DMS153 treated with DMSO at 0.1 percent for 48 hours (cell line): ENCODE measurements around the gene SBF2.
A peak's percentile ranks its signal among the peaks of the same experiment; 100 is the strongest.
"Not testable (repeated sequence)": the region's sequence is repeated elsewhere in the genome, so short reads cannot be mapped to it uniquely, and the experiment has no call there.

Source experiments
- DNase-seq: peaks from one replicate; lab custom pipeline; 2025; ENCODE audit not compliant: unreplicated experiment; lab: John Stamatoyannopoulos, UW

SBF2 gene

GRCh38 chr11:10122326-10123197 is 171.5 kb downstream of the SBF2 start:
- DNase-seq: no peak

GRCh38 chr11:10118865-10119264 is 175.2 kb downstream of the SBF2 start:
- no peak for DNase-seq

- no peak for DNase-seq
These were observed 176.2 kb downstream of the SBF2 start for GRCh38 chr11:10117709-10118351.

DNA sequence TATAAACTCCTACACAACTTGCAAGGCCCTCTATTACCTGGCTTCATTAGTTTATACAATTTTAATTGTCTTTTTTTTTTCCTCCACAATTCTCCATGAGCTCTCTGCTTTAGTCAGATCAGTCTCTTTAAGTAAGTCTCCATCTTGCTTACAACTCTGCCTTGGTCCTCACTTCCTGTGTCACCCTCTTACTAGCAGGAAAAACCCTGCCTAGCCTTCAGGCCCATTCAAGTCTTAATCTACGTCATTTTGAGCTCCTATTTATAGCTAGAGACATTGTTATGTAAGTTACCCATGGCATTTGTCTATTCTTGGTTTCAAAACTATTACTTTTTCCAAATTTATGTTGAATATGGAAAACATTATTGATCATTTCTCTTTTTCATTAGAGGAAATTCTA is 177.4 kb downstream of the SBF2 start:
- no peak for DNase-seq

DNA sequence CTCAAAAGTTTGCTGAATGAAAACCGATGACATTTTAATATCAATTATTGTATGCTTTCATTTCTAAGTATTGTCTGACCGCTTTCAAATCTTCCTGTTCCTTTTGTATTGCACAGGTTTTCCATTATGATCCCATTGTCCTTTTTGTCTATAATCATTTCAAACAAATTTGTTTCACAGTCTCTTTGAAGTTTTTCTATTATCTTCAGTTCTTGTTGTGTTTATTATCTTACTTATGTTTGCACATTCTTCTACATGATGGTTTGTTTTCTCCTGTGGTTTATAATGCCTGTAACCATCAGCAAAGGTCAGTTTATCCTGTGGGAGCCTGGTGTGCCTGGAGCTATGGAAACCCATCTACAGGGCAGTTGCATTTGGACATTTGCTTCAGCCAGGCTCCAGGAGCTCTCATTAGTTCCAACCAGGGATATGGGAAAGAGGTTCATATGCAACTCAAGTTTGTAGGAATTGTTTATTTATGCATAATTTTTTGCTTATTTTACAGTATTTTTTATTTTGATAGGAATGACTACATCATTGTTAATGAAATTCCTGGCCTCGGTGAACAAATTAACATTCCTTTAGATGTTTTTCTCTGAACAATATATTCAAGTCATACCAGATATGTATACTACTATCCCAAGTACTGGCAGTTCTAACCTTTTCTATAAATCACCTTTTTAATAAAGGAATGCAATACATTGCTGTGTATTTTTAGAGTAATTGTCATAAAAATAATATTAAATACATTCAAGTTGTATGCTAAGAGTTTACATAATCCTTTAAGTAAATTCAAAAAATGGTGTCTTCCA is 179.2 kb downstream of the SBF2 start:
- no peak for DNase-seq

- no peak for DNase-seq
These were observed 180.2 kb downstream of the SBF2 start for GRCh38 chr11:10113852-10114251.

DNA sequence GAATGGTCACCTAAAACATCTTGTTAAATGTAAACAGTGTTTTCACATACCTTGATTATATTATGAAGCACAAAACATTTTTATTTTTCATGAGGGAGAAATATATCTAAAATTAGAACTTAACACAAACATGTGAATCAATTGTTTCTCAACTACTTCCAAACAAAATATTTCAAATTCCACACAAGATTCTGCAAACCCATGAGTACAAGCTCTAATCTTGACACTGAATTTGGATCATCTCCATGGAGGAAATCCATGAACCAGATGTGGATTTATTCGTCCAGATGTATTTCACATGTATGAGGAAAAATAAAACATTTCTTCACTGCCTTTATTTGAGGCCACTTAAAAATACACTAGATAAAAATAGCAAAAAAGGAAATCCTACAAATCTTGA is 184.2 kb downstream of the SBF2 start:
- no peak for DNase-seq

DNA sequence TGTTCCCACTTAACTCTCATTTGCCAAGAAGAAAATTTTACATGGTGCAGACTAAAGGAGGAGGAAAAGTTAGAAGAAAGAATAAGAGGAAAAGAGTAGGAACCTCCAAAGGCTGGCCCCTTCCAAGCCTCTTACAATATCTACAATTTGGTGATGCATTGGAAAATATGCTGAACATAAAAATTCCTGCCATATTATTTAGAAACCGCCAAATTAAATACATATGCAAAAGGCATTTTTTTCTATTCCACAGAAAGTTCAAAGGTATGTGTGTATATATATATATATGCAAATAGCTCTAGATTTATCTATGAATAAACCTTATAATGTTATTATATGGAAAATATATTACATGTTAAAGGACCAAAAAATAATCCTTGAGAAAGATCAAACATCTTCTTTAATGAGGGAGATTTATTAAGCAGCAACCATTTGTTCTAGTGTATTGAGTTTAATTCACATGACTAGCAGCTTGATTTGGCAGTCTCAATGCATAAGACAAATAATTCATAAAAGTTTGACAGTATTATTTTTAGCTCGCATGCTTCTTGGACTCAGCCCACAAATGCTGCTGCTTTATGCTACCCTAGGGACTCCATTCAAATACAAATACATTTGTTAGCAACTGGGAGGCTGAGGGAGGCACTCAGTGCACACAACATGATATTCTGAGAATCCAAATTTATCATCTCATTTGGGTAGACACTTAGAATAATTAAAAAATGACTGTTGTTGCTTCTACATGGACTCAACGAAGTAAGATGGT is 184.9 kb downstream of the SBF2 start:
- no peak for DNase-seq

- DNase-seq: no peak
These were observed 186.5 kb downstream of the SBF2 start for GRCh38 chr11:10107497-10107896.

- no peak for DNase-seq
These were observed 196.4 kb downstream of the SBF2 start for GRCh38 chr11:10097615-10098014.

DNA sequence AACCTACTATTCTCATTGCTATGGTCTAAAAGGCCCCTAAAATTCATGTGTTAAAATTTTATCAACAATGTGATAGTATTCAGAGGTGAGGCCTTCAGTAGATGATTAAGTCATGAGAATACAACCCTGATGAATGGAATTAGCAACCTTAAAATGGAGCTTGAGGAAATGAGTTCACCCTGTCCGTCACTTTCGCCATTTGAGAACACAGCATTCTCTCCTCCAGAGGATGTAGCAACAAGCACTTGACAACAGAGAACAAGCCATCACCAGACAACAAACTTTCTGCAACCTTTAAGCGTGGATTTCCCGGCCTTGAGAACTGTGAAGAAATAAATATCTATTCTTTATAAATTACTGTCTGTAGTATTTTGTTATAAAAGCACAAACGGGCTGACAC is 197.0 kb downstream of the SBF2 start:
- no peak for DNase-seq

DNA sequence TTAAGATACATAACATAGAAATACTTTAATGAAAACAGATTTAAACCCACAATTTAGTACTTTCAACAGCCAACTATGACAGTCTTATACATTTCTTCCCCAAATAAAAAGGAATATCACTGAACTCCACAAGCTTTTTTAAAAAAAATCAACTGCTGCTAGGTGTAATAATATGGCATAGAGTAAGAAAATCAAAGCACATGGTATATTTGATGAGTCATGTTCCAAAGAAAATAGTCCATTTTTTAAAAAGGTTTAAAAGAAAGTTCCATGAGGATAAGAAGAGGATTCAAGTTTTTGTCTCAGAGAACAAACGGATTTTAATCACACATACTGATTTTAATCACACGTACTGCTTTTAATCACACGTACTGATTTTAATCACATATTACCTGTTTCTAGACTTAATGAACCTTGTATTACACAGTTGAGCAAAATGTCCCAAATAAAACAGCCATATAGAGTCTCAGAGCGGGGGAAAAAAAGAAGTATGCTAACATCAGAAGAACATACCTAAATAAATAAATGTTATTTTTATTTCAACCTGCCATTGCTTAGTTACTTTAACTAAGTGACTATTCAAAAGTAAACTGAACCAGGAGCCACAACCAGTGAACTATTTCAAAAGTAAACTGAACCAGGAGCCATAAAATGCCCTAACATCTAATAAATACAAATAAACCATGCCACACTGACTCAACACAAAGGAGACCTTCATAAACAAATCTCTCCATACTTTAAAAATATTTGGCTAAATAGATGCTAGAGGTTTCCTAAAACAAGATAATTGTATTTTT is 198.4 kb downstream of the SBF2 start:
- no peak for DNase-seq

DNA sequence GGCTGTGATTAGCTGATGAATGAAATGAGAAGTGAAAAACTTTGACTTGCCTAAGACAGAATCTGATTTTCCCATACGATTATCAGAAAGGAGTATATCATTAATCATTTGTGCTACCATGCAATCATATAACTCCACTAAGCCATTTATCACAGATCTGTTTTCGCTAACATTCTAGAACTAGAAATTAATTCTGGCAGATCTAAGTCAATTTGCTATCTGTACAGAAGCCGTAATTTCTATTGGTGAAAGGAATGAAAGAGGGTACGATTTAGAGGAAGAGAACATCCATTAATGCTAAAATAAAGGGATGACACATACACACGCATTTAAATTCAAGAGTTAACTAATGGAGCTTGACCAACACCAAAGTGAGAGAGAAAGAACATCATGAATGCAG is 201.6 kb downstream of the SBF2 start:
- DNase-seq: no peak

- DNase-seq: no peak
These were observed 202.5 kb downstream of the SBF2 start for GRCh38 chr11:10091314-10092045.

GRCh38 chr11:10087923-10088225 is 206.1 kb downstream of the SBF2 start:
- not testable (repeated sequence) for DNase-seq

DNA sequence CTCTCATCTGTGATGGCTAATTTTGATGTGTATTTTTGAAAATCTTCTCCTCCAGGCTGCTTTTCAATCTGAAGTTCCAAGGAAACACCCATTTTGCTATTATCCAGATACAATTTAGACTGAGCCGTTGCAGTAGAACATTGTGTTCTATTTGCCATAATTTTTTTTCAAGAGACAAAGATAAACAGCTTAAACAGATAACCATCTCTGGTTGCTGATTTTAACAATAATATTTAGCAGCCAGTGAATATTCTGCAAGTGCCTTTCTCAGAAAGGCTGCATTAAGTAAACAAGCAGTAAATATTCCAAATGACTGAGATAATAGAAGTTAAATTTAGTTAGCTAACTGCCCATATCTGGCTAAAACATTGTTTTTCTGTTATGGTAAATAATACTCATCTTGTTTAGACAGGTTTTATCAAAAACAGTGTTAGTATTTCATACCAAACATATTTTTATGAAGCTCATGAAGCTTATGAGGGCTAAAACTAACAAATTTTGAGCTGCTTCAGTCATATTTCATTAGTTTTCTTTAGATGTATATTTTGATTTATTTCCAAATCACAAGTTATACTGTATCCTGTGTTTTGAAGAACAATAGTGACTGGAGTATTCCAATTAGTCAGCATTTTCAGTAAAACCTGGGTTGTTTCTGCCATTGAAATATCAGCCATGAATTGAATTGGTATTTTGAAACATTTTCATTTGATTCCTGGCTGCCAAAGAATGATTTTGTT is 206.7 kb downstream of the SBF2 start:
- no peak for DNase-seq

DNA sequence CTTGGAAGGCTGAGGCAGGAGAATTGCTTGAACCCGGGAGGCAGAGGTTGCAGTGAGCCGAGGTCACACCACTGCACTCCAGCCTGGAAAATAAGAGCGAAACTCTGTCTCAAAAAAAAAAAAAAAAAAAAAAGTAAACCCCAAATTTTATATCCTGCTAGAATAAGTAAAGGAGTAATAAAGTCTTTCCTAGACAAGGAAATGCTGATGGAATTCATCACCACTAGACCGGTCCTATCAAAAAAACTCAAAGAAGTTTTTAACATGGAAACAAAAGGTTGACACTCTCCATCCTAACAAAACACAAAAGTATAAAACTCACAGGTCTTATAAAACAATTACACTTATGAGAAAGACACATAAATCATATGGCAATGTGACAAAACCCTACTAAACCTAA is 213.9 kb downstream of the SBF2 start:
- DNase-seq: no peak

DNA sequence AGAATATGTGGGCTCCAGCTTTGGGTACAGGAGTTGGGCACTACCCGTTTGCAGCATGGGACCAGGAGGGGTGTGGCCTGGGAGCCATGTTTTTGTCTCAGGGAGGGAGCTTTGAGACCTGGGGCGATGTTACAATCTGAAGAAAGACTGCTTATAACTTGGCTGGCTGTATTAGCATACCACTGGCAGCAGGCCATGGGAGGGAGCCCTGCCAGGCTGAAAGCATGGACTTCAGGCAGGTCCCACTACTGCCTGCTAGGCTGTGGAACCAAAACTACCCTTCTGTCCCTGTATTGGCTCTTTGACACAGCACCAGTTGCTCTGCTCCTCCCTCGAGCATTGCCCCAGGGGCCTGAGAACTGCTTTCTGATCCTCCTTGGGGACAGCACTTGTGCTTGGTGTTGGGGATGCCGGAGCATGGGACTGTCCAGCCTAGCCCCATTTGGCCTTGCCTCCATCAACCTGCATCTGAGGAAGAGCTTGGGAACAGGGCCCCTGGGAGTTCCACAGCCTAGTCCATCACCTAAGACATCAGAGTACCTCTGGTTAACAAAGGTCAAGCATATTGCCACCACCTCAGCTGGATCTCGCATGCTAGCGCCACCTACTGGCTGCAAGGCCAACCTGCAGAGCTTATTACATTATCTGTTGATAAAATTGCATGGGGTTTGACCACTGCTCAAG is 217.4 kb downstream of the SBF2 start:
- DNase-seq: peak; percentile 8
